Rectal smooth muscle tissue (tissue), 1 donor: ENCODE data around the gene BUB1B.

Source experiments
- H3K27ac ChIP-seq: one replicate; pipeline ENCODE4 v1.7.0; 2013; ENCODE audit warnings: low read depth, low read length, inconsistent platforms
- H3K27me3 ChIP-seq: one replicate; pipeline ENCODE4 v1.7.0; 2013; ENCODE audit warnings: low read length; ENCODE audit not compliant: control insufficient read depth, insufficient read depth
- H3K36me3 ChIP-seq: one replicate; pipeline ENCODE4 v1.7.0; 2013; ENCODE audit warnings: low read length; ENCODE audit not compliant: control insufficient read depth, insufficient read depth
- H3K4me1 ChIP-seq: one replicate; pipeline ENCODE4 v1.7.0; 2013; ENCODE audit warnings: low read length; ENCODE audit not compliant: control insufficient read depth, insufficient read depth
- H3K4me3 ChIP-seq: one replicate; pipeline ENCODE4 v1.7.0; 2013; ENCODE audit warnings: low read length
- H3K9ac ChIP-seq: one replicate; pipeline ENCODE4 v1.7.0; 2013; ENCODE audit warnings: low read length

The BUB1B gene

GRCh38 chr15:40263024-40263754, 102.3 kb downstream of the BUB1B start:
- Histone ChIP-seq H3K4me1 (no peaks in the 10 kb centered on the region), H3K27ac (no peak overlapping the region), H3K27me3 (no peaks in the 10 kb centered on the region), H3K4me3 (no peak overlapping the region), H3K9ac (no peak overlapping the region), H3K36me3 (no peaks in the 10 kb centered on the region)

GRCh38 chr15:40264321-40265153, 103.7 kb downstream of the BUB1B start:
- Histone ChIP-seq H3K4me3 (no peak overlapping the region), H3K27me3 (no peaks in the 10 kb centered on the region), H3K27ac (no peak overlapping the region), H3K9ac (no peak overlapping the region), H3K4me1 (no peaks in the 10 kb centered on the region), H3K36me3 (no peaks in the 10 kb centered on the region)

GRCh38 chr15:40265355-40265754, 104.5 kb downstream of the BUB1B start:
- no peak overlapping the region for H3K9ac ChIP-seq
- H3K4me3 ChIP-seq: no peak overlapping the region
- H3K27ac ChIP-seq: no peak overlapping the region
- H3K36me3 ChIP-seq: no peaks in the 10 kb centered on the region
- H3K27me3 ChIP-seq: no peaks in the 10 kb centered on the region
- H3K4me1 ChIP-seq: no peaks in the 10 kb centered on the region

- Histone ChIP-seq H3K27me3 (no peaks in the 10 kb centered on the region), H3K36me3 (no peaks in the 10 kb centered on the region), H3K4me1 (no peaks in the 10 kb centered on the region), H3K4me3 (no peak overlapping the region), H3K9ac (no peak overlapping the region), H3K27ac (no peak overlapping the region)
These were observed 105.0 kb downstream of the BUB1B start for GRCh38 chr15:40265875-40266274.

- H3K27ac ChIP-seq: peak overlapping the region; percentile 22
- H3K36me3 ChIP-seq: no peaks in the 10 kb centered on the region
- no peak overlapping the region for H3K9ac ChIP-seq
- H3K4me1 ChIP-seq: no peaks in the 10 kb centered on the region
- H3K27me3 ChIP-seq: no peaks in the 10 kb centered on the region
- no peak overlapping the region for H3K4me3 ChIP-seq
These were observed 106.0 kb downstream of the BUB1B start for GRCh38 chr15:40266828-40267304.

- Histone ChIP-seq H3K9ac (no peak overlapping the region), H3K27ac (no peak overlapping the region), H3K27me3 (no peaks in the 10 kb centered on the region), H3K4me3 (no peak overlapping the region), H3K4me1 (no peaks in the 10 kb centered on the region), H3K36me3 (no peaks in the 10 kb centered on the region)
These were observed 106.8 kb downstream of the BUB1B start for GRCh38 chr15:40267670-40268069.

GRCh38 chr15:40269604-40270003, 108.7 kb downstream of the BUB1B start:
- Histone ChIP-seq H3K27me3 (no peaks in the 10 kb centered on the region), H3K4me1 (no peaks in the 10 kb centered on the region), H3K4me3 (no peak overlapping the region), H3K9ac (no peak overlapping the region), H3K27ac (no peak overlapping the region), H3K36me3 (no peaks in the 10 kb centered on the region)

- H3K4me1 ChIP-seq: no peaks in the 10 kb centered on the region
- no peaks in the 10 kb centered on the region for H3K27me3 ChIP-seq
- H3K36me3 ChIP-seq: no peaks in the 10 kb centered on the region
- no peak overlapping the region for H3K9ac ChIP-seq
- H3K27ac ChIP-seq: no peak overlapping the region
- H3K4me3 ChIP-seq: no peak overlapping the region
These were observed 109.6 kb downstream of the BUB1B start for GRCh38 chr15:40270246-40270995.
